ENCODE results near the gene RFC4.

GRCh38 chr3:186746008-186746407 lies 60.3 kb downstream of the RFC4 start:
- TF ChIP-seq TAF1 (IDR thresholded peaks at IDR 0.05; ENCODE audit: low read depth, low read length) (no peak), POLR2A (IDR thresholded peaks at IDR 0.05; ENCODE audit: low read depth, low read length) (no peak), POLR2AphosphoS5 (IDR thresholded peaks at IDR 0.05; ENCODE audit: low read depth, low read length) (no peak), PAX5 (IDR thresholded peaks at IDR 0.05; ENCODE audit: insufficient read depth, low read length, severe bottlenecking) (no peak), SPI1 (IDR thresholded peaks at IDR 0.05; ENCODE audit: low read depth, low read length) (no peak)

Data from GM12891 (cell line).